Hepatocyte (in vitro differentiated cells): ENCODE data around the gene TBX22. TPM values are rescaled to one million over a fixed set of nuclear protein-coding genes. Genes with fewer than 3 reads are reported as not detected.
"Not testable (repeated sequence)": the region's sequence is repeated elsewhere in the genome, so short reads cannot be mapped to it uniquely, and the experiment has no call there.

Experiments
- DNase-seq: peaks from one replicate; pipeline ENCODE4 v3.0.0-alpha.2; 2016; ENCODE audit warnings: low spot score
- H2AFZ ChIP-seq: fragments of 200-600 bp; sonication (generic); 2 replicates; pipeline ENCODE4 v1.6.0; 2016; ENCODE audit warnings: antibody characterized with exemption, mild to moderate bottlenecking
- H3K27ac ChIP-seq: fragments of 200-600 bp; sonication (generic); 2 replicates; pipeline ENCODE4 v1.5.1; 2016; ENCODE audit warnings: mild to moderate bottlenecking
- H3K27me3 ChIP-seq: fragments of 200-600 bp; sonication (generic); 2 replicates; pipeline ENCODE4 v1.6.1; 2016
- H3K36me3 ChIP-seq: fragments of 200-600 bp; sonication (generic); replicated peaks from 2 replicates; pipeline ENCODE4 v1.5.1; 2016; ENCODE audit warnings: low read depth; ENCODE audit not compliant: insufficient read depth
- H3K4me1 ChIP-seq: fragments of 200-600 bp; sonication (generic); 2 replicates; pipeline ENCODE4 v1.5.1; 2016; ENCODE audit warnings: mild to moderate bottlenecking, moderate library complexity; ENCODE audit not compliant: insufficient read depth
- H3K4me2 ChIP-seq: fragments of 200-600 bp; sonication (generic); 2 replicates; pipeline ENCODE4 v1.6.0; 2016
- H3K4me3 ChIP-seq: fragments of 200-600 bp; sonication (generic); 2 replicates; pipeline ENCODE4 v1.5.1; 2016; ENCODE audit warnings: mild to moderate bottlenecking
- H3K79me2 ChIP-seq: fragments of 200-600 bp; sonication (generic); 2 replicates; pipeline ENCODE4 v1.6.0; 2017; ENCODE audit warnings: mild to moderate bottlenecking
- H3K9me2 ChIP-seq: fragments of 200-600 bp; sonication (generic); replicated peaks from 2 replicates; pipeline ENCODE4 v1.6.0; 2017; ENCODE audit warnings: mild to moderate bottlenecking; ENCODE audit not compliant: insufficient read depth
- H3K9me3 ChIP-seq: fragments of 200-600 bp; sonication (generic); 2 replicates; pipeline ENCODE4 v1.5.1; 2016; ENCODE audit warnings: low read depth, mild to moderate bottlenecking
- H4K20me1 ChIP-seq: fragments of 200-600 bp; sonication (generic); 2 replicates; pipeline ENCODE4 v1.6.0; 2016; ENCODE audit warnings: mild to moderate bottlenecking; ENCODE audit not compliant: insufficient read depth, poor library complexity, severe bottlenecking
- EZH2 ChIP-seq: fragments of 200-600 bp; sonication (generic); IDR thresholded peaks from 2 replicates; pipeline ENCODE4 v1.6.1; 2016; ENCODE audit warnings: antibody characterized with exemption, mild to moderate bottlenecking, borderline replicate concordance
- EZH2phosphoT487 ChIP-seq: fragments of 200-600 bp; sonication (generic); IDR thresholded peaks from one replicate; pipeline ENCODE4 v1.6.1; 2018; ENCODE audit warnings: antibody characterized with exemption, mild to moderate bottlenecking, low read depth, moderate library complexity; ENCODE audit not compliant: unreplicated experiment, severe bottlenecking
- WGBS: methylation state at CpG from one replicate; pipeline ENCODE4 v1.1.6; 2016; ENCODE audit warnings: low lambda C conversion rate; ENCODE audit errors: missing lambda C conversion rate; 5-methylcytosine and 5-hydroxymethylcytosine counted together
- polyA plus RNA-seq: library from polyadenylated mRNA; unstranded; fragments of >200 nt; fragmentation: Nextera tagmentation; extraction: Ambion mirVana; gene quantifications from 2 replicates; pipeline ENCODE4 v1.2.1, GENCODE V29; 2016
- total RNA-seq: library from RNA; depleted of rRNA; stranded (reverse); fragments of >200 nt; gene quantifications from 2 replicates; pipeline ENCODE4 v1.2.3, GENCODE V29; 2014
- TF ChIP-seq, protein P1 (sequence below): fragments of 200-600 bp; sonication (generic); IDR thresholded peaks from 2 replicates; pipeline ENCODE4 v1.5.1; 2016; ENCODE audit warnings: antibody characterized with exemption, mild to moderate bottlenecking; ENCODE audit not compliant: poor library complexity

The TBX22 gene
- total and polyA plus RNA-seq, 2 experiments from 2014 or later = 0.10 TPM; not detected in 1

DNA sequence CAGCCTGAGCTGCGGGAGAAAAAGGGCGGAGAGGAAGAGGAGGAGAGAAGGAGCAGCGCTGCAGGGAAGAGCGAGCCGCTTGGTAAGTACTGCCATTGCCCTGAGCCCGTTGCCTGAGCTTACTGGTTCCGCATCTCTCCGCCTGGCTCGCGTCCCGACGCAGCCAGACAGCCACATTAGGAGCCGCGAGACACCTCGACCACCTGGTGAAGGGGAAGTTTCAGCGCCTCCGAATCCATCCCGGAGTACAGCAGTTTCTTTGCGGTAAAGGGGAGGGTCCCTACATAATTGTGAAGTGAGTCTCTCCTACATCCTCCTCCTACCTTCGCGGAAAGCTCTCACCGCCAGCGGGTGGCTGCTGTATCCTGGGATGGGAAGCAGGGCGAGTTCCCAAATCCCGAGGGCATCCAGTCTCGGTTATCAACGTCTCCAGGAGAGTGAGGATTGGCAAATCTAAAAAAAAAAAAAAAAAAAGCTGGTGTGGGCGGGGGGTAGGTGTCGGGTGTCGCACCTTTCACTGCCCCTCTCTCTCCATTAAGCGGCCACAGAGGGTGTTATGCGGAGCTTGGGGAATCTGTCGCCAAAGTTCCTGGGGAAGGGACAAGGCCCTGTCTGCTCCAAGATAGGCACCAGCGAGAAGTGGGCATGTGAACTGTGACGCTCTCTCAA is 7.9 kb downstream of the TBX22 start:
- 44% methylated on average over 35 of the region's 35 CpGs for WGBS
- H3K4me3 ChIP-seq = no peak overlapping the region
- no peaks in the 10 kb centered on the region for H3K79me2 ChIP-seq
- H2AFZ ChIP-seq = peak overlapping the region; percentile 21
- no peak for TF ChIP-seq EZH2phosphoT487
- no peaks in the 10 kb centered on the region for H3K4me1 ChIP-seq
- DNase-seq = peak; percentile 8
- H3K36me3 ChIP-seq = no peaks in the 10 kb centered on the region
- H3K9me2 ChIP-seq = no peaks in the 10 kb centered on the region
- no peak overlapping the region for H3K27ac ChIP-seq
- no peaks in the 10 kb centered on the region for H3K9me3 ChIP-seq
- peak overlapping the region; percentile 75 for H3K4me2 ChIP-seq
- peaks cover 9% of the 10 kb centered on the region for H3K27me3 ChIP-seq
- no peaks in the 10 kb centered on the region for H4K20me1 ChIP-seq

DNA sequence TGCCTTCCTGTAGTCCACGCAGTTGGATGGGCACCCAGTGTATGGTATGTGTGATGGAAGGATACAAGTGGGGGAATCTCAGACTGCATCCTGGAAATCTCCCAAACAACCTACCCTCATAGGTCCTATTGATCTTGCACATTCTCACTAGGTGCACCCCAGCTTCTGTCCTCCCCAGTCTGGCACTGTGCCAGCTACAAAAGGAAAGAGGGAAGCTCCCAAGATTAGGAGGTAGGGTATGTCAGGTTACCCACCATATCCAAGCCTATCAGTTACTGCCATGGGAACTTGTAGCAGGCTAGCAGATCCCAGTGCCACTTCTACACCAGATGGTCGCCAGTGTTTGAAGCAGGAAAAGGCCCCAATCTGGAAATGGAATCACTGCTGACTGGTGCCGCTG is 11.6 kb downstream of the TBX22 start:
- no peak overlapping the region for H3K4me2 ChIP-seq

DNA sequence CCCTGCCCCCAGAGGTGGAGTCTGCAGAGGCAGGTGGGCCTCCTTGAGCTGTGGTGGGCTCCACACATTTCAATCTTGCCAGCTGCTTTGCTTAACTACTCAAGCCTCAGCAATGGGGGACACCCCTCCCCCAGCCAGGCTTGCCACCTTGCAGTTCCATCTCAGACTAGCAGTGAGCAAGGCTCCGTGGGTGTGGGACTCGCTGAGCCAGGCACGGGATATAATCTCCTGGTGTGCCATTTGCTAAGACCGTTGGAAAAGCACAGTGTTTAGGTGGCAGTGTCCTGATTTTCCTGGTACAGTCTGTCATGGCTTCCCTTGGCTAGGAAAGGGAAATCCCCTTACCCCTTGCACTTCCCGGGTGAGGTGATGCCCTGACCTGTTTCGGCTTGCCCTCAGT is 51.6 kb downstream of the TBX22 start:
- WGBS = 71% methylated on average over 6 of the region's 6 CpGs
- not testable (repeated sequence) for H3K4me3 ChIP-seq, H3K9me3 ChIP-seq, H3K4me2 ChIP-seq, H3K4me1 ChIP-seq, H3K27ac ChIP-seq, H3K79me2 ChIP-seq, H3K36me3 ChIP-seq, H2AFZ ChIP-seq, H3K27me3 ChIP-seq, H3K9me2 ChIP-seq, DNase-seq, H4K20me1 ChIP-seq

More for the DNA sequence above, 11.6 kb downstream of the TBX22 start:
- no peak for TF ChIP-seq EZH2
- TF ChIP-seq, protein P1, sequence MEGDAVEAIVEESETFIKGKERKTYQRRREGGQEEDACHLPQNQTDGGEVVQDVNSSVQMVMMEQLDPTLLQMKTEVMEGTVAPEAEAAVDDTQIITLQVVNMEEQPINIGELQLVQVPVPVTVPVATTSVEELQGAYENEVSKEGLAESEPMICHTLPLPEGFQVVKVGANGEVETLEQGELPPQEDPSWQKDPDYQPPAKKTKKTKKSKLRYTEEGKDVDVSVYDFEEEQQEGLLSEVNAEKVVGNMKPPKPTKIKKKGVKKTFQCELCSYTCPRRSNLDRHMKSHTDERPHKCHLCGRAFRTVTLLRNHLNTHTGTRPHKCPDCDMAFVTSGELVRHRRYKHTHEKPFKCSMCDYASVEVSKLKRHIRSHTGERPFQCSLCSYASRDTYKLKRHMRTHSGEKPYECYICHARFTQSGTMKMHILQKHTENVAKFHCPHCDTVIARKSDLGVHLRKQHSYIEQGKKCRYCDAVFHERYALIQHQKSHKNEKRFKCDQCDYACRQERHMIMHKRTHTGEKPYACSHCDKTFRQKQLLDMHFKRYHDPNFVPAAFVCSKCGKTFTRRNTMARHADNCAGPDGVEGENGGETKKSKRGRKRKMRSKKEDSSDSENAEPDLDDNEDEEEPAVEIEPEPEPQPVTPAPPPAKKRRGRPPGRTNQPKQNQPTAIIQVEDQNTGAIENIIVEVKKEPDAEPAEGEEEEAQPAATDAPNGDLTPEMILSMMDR = no peak
- no peak for TF ChIP-seq EZH2phosphoT487
- Histone ChIP-seq H3K36me3 (no peaks in the 10 kb centered on the region), H3K4me1 (no peaks in the 10 kb centered on the region), H3K4me3 (no peak overlapping the region), H4K20me1 (no peaks in the 10 kb centered on the region), H2AFZ (no peak overlapping the region), H3K9me3 (no peaks in the 10 kb centered on the region), H3K27ac (no peak overlapping the region), H3K9me2 (no peaks in the 10 kb centered on the region), H3K27me3 (peaks cover 9% of the 10 kb centered on the region), H3K79me2 (no peaks in the 10 kb centered on the region)
- no peak for DNase-seq
- WGBS = 72% methylated on average over 3 of the region's 3 CpGs

DNA sequence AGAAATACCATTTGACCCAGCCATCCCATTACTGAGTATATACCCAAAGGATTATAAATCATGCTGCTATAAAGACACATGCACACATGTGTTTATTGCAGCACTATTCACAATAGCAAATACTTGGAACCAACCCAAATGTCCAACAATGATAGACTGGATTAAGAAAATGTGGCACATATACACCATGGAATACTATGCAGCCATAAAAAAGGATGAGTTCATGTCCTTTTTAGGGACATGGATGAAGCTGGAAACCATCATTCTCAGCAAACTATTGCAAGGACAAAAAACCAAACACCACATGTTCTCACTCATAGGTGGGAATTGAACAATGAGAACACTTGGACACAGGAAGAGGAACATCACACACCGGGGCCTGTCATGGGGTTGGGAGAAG is 61.1 kb downstream of the TBX22 start:
- not testable (repeated sequence) for H3K4me2 ChIP-seq, H3K79me2 ChIP-seq, H3K4me3 ChIP-seq, H3K36me3 ChIP-seq, H4K20me1 ChIP-seq, H3K9me3 ChIP-seq, H3K27ac ChIP-seq, DNase-seq, H3K4me1 ChIP-seq, H3K9me2 ChIP-seq, H3K27me3 ChIP-seq, H2AFZ ChIP-seq
- 67% methylated on average over 1 of the region's 1 CpG for WGBS
